Suprapubic skin (tissue), 4 donors: ENCODE measurements around the gene FGF11.

Experiments used
- POLR2A ChIP-seq, 2 donors: fragments of 450-650 bp; IDR thresholded peaks; one replicate each; pipeline ENCODE4 v1.6.1; 2017; ENCODE audit warnings: antibody characterized with exemption in 2 of 2, mild to moderate bottlenecking in 2 of 2, moderate library complexity in 2 of 2
- POLR2AphosphoS5 ChIP-seq, 3 donors: sonication (generic); formaldehyde crosslinking; IDR thresholded peaks; one replicate each; pipeline ENCODE4 v1.6.1; 2017; ENCODE audit warnings: antibody characterized with exemption in 3 of 3

- TF ChIP-seq POLR2A (IDR thresholded peaks at IDR 0.05) (no peak), POLR2AphosphoS5 (IDR thresholded peaks at IDR 0.05) (no peak)
Observed at GRCh38 chr17:7439462-7440112, at the start of gene FGF11.
